CD14-positive monocyte (primary cell): ENCODE results near the gene COX11. TPM values are rescaled to one million over a fixed set of nuclear protein-coding genes. Genes with fewer than 3 reads are reported as not detected.

Experiments used
- DNase-seq, 3 donors: peaks; one replicate each; pipeline ENCODE4 v3.0.0-alpha.2; 2011 to 2022
- H2AFZ ChIP-seq: 2 replicates; pipeline ENCODE4 v1.6.0; 2012; ENCODE audit warnings: mild to moderate bottlenecking, low read depth, low read length, inconsistent platforms; ENCODE audit not compliant: insufficient read depth, poor library complexity, severe bottlenecking
- H3K27ac ChIP-seq, 2 donors: 1 replicate in 1 of 2; 2 replicates in 1 of 2; pipeline ENCODE4 v1.5.1; 2012 to 2013; ENCODE audit warnings: low read length in 2 of 2, control low read depth in 1 of 2, inconsistent platforms in 1 of 2, low read depth in 1 of 2, mild to moderate bottlenecking in 1 of 2
- H3K27me3 ChIP-seq, 2 donors: one replicate each; pipeline versions ENCODE4 v1.6.0 to v1.6.1; 2011 to 2013; ENCODE audit warnings: low read length in 2 of 2; ENCODE audit not compliant: control insufficient read depth in 2 of 2, insufficient read depth in 2 of 2
- H3K36me3 ChIP-seq, 2 donors: replicated peaks in 1 of 2; 1 replicate in 1 of 2; 2 replicates in 1 of 2; pipeline versions ENCODE4 v1.5.1 to v1.6.1; 2012 to 2013; ENCODE audit warnings: low read length in 2 of 2, control low read depth in 1 of 2, inconsistent platforms in 1 of 2, mild to moderate bottlenecking in 1 of 2; ENCODE audit not compliant: insufficient read depth in 2 of 2, control insufficient read depth in 1 of 2
- H3K4me1 ChIP-seq, 2 donors: 1 replicate in 1 of 2; 2 replicates in 1 of 2; pipeline versions ENCODE4 v1.5.1 to v1.6.1; 2012 to 2013; ENCODE audit warnings: low read length in 2 of 2, control low read depth in 1 of 2, inconsistent platforms in 1 of 2, mild to moderate bottlenecking in 1 of 2, moderate library complexity in 1 of 2; ENCODE audit not compliant: insufficient read depth in 2 of 2, control insufficient read depth in 1 of 2
- H3K4me2 ChIP-seq: replicated peaks from 2 replicates; pipeline ENCODE3; 2012; ENCODE audit warnings: low read length, moderate library complexity, mild to moderate bottlenecking; ENCODE audit not compliant: poor library complexity, severe bottlenecking; ENCODE audit errors: extremely low read depth
- H3K4me3 ChIP-seq, 3 experiments: fragments of 200-600 bp in 1 of 3; sonication (generic) in 1 of 3; replicated peaks in 1 of 3; 1 replicate in 2 of 3; 2 replicates in 1 of 3; pipeline ENCODE4 v1.5.1; 2011 to 2013; ENCODE audit warnings: low read length in 3 of 3, mild to moderate bottlenecking in 3 of 3, control low read depth in 2 of 3, low read depth in 2 of 3, inconsistent platforms in 1 of 3, moderate library complexity in 1 of 3
- H3K79me2 ChIP-seq: 2 replicates; pipeline ENCODE4 v1.6.0; 2012; ENCODE audit warnings: mild to moderate bottlenecking, control low read depth, inconsistent platforms, low read length, moderate library complexity; ENCODE audit not compliant: insufficient read depth
- H3K9ac ChIP-seq: 2 replicates; pipeline ENCODE4 v1.6.0; 2017; ENCODE audit warnings: low read length, mild to moderate bottlenecking; ENCODE audit not compliant: insufficient read depth, poor library complexity, severe bottlenecking
- H3K9me3 ChIP-seq, 2 donors: replicated peaks in 1 of 2; 1 replicate in 1 of 2; 2 replicates in 1 of 2; pipeline versions ENCODE4 v1.5.1 to v1.6.1; 2012 to 2013; ENCODE audit warnings: low read length in 2 of 2, control low read depth in 1 of 2; ENCODE audit not compliant: control insufficient read depth in 1 of 2, insufficient read depth in 1 of 2
- H4K20me1 ChIP-seq: 2 replicates; pipeline ENCODE4 v1.6.0; 2012; ENCODE audit warnings: mild to moderate bottlenecking, low read length, control low read depth, moderate library complexity; ENCODE audit not compliant: insufficient read depth
- H3K27ac Mint-ChIP-seq, 7 donors: one replicate each; pipeline ENCODE4 v1.8.0; 2020; ENCODE audit warnings: mild to moderate bottlenecking in 7 of 7, mixed read lengths in 7 of 7, moderate library complexity in 6 of 7, inconsistent platforms in 2 of 7
- H3K27me3 Mint-ChIP-seq, 3 donors: one replicate each; pipeline ENCODE4 v1.8.0; 2021 to 2022; ENCODE audit warnings: low read depth in 3 of 3, mild to moderate bottlenecking in 3 of 3, mixed read lengths in 3 of 3, moderate library complexity in 3 of 3, inconsistent platforms in 1 of 3
- H3K36me3 Mint-ChIP-seq, 2 donors: one replicate each; pipeline ENCODE4 v1.8.0; 2020; ENCODE audit warnings: mixed read lengths in 2 of 2, inconsistent platforms in 1 of 2, mild to moderate bottlenecking in 1 of 2
- H3K4me1 Mint-ChIP-seq: one replicate; pipeline ENCODE4 v1.8.0; 2020; ENCODE audit warnings: mild to moderate bottlenecking, mixed read lengths
- H3K4me3 Mint-ChIP-seq, 2 donors: one replicate each; pipeline ENCODE4 v1.8.0; 2020; ENCODE audit warnings: mild to moderate bottlenecking in 2 of 2, mixed read lengths in 2 of 2, moderate library complexity in 1 of 2
- H3K9me3 Mint-ChIP-seq, 7 donors: one replicate each; pipeline ENCODE4 v1.8.0; 2020 to 2022; ENCODE audit warnings: mixed read lengths in 7 of 7, mild to moderate bottlenecking in 6 of 7, moderate library complexity in 6 of 7, inconsistent platforms in 2 of 7
- CTCF ChIP-seq: fragments of 200-600 bp; IDR thresholded peaks from one replicate; pipeline ENCODE4 v1.8.0; 2022; ENCODE audit warnings: antibody characterized with exemption, mild to moderate bottlenecking
- WGBS: methylation state at CpG from one replicate; pipeline ENCODE4 v1.1.5; 2013; ENCODE audit warnings: missing lambda C conversion rate; ENCODE audit not compliant: insufficient coverage; 5-methylcytosine and 5-hydroxymethylcytosine counted together
- intact Hi-C, 2 donors: fragments of 100-400 bp; cut with micrococcal nuclease; formaldehyde crosslinking; loops; one replicate each; pipeline versions ENCODE4 v1.15.0 to v1.15.1; 2023
- polyA minus RNA-seq: library from RNA; depleted of rRNA, polyadenylated mRNA; stranded (reverse); fragments of >200 nt; gene quantifications from 2 replicates; pipeline ENCODE4 v1.2.3, GENCODE V29; 2012
- polyA plus RNA-seq, 3 donors: library from polyadenylated mRNA; depleted of rRNA in 1 of 3; unstranded in 2 of 3; stranded (reverse) in 1 of 3; fragments of 300-500 nt in 2 of 3; fragments of >200 nt in 1 of 3; fragmentation: Illumina TruSeq in 2 of 3; gene quantifications; 1 replicate in 2 of 3; 2 replicates in 1 of 3; pipeline ENCODE4 v1.2.3, GENCODE V29; 2012 to 2021
- total RNA-seq, 12 experiments: library from RNA in 1 of 12; stranded (reverse) in 1 of 12; fragments of 120-200 nt in 1 of 12; gene quantifications; one replicate each; pipeline ENCODE4 v1.2.4 and lab custom pipeline; 2013 to 2026; ENCODE audit warnings: mixed read lengths in 6 of 12, inconsistent platforms in 1 of 12

The COX11 gene
- 21.3 TPM for total RNA-seq (2013)
- 10 to 100 TPM; 13.2 to 24.8 (median 14.7) TPM for polyA plus RNA-seq
- 13.3 and 18.3 TPM in 2 replicates for polyA minus RNA-seq
- total RNA-seq (lab: John Stamatoyannopoulos, UW) = 0.50 to 17.6 (median 11.7) reads per million in 11 experiments

GRCh38 chr17:54968262-54968987 is at the start of gene COX11, which contains the start of gene STXBP4:
Gene COX11 (minus strand): TSS chr17:54968654. CDS start chr17:54968646, 8 bp downstream.
Gene STXBP4 (plus strand): TSS chr17:54968765. CDS start chr17:54986220, 17,455 bp downstream.
- WGBS = 0% methylated on average over 48 of the region's 57 CpGs
- intact Hi-C loops = no loop called here
- Histone ChIP-seq H3K9me3 (no peaks in the 10 kb centered on the region), H4K20me1 (no peaks in the 10 kb centered on the region), H3K27ac (peak within 1 kb of the TSS; percentile 25 to 85), H3K4me2 (peak within 1 kb of the TSS; percentile 91), H2AFZ (peak within 1 kb of the TSS; percentile 99), H3K36me3 (peaks cover 8 to 18% of the 10 kb centered on the region in 2 donors), H3K4me1 (peaks cover 14 to 22% of the 10 kb centered on the region in 2 donors), H3K79me2 (peaks cover 16% of the 10 kb centered on the region), H3K4me3 (peak within 1 kb of the TSS; percentile 68 to 93 (median 81)), H3K9ac (peak within 1 kb of the TSS; percentile 84), H3K27me3 (no peaks in the 10 kb centered on the region)
- Mint-ChIP-seq H3K9me3 (no peaks in the 10 kb centered on the region), H3K4me3 (no peak within 1 kb of the TSS), H3K27me3 (no peaks in the 10 kb centered on the region), H3K36me3 (peaks cover 9% of the 10 kb centered on the region in 2 donors), H3K4me1 (peaks cover 13% of the 10 kb centered on the region), H3K27ac (peak within 1 kb of the TSS in 2 of 7 donors; percentile 2 to 31)
- peak; percentile 87 to 94 (median 94) for DNase-seq
- peak; percentile 8 for TF ChIP-seq CTCF

GRCh38 chr17:55005520-55005919 is 37.1 kb upstream of the COX11 start:
- DNase-seq = no peak
- no peak overlapping the region for H3K27ac Mint-ChIP-seq
- H3K27me3 ChIP-seq = no peaks in the 10 kb centered on the region
- H2AFZ ChIP-seq = no peak overlapping the region
- no peaks in the 10 kb centered on the region for H3K4me1 Mint-ChIP-seq
- no CpG with 5 or more reads among the region's 1 CpG for WGBS
- H3K9me3 Mint-ChIP-seq = no peaks in the 10 kb centered on the region
- no peak overlapping the region for H3K4me2 ChIP-seq
- intact Hi-C loops = no loop called here
- H3K4me3 ChIP-seq = no peak overlapping the region
- no peaks in the 10 kb centered on the region for H3K36me3 ChIP-seq
- H3K4me3 Mint-ChIP-seq = no peak overlapping the region
- H3K27ac ChIP-seq = no peak overlapping the region
- H3K27me3 Mint-ChIP-seq = no peaks in the 10 kb centered on the region
- no peaks in the 10 kb centered on the region for H3K4me1 ChIP-seq
- H3K9me3 ChIP-seq = no peaks in the 10 kb centered on the region
- peak; percentile 56 for TF ChIP-seq CTCF
- H4K20me1 ChIP-seq = no peaks in the 10 kb centered on the region
- H3K79me2 ChIP-seq = no peaks in the 10 kb centered on the region
- no peak overlapping the region for H3K9ac ChIP-seq
- peaks cover 0 to 3% of the 10 kb centered on the region in 2 donors for H3K36me3 Mint-ChIP-seq
